K562 (cell line): Measurements from ENCODE around the gene TRAF3.

Source experiments
- EHMT2 ChIP-seq: fragments of 450-650 bp; IDR thresholded peaks from 2 replicates; pipeline ENCODE4 v1.6.1; 2018; ENCODE audit warnings: antibody characterized with exemption
- SREBF1 ChIP-seq: fragments of 150-350 bp; IDR thresholded peaks from 2 replicates; pipeline ENCODE4 v1.6.1; 2014; ENCODE audit warnings: antibody characterized with exemption, low read depth, low read length, borderline replicate concordance
- TF ChIP-seq, protein P1 (sequence below): fragments of 450-650 bp; formaldehyde crosslinking; IDR thresholded peaks from 2 replicates; pipeline ENCODE4 v1.4.0; 2022; ENCODE audit warnings: missing genetic modification characterization
- TF ChIP-seq, protein P2 (sequence below), 2 experiments: fragments of 450-650 bp; IDR thresholded peaks; 2 replicates each; pipeline ENCODE4 v1.6.1; 2016; ENCODE audit warnings: mild to moderate bottlenecking in 2 of 2, borderline replicate concordance in 1 of 2, low read depth in 1 of 2, moderate library complexity in 1 of 2
- TF ChIP-seq, protein P3 (sequence below), 3 experiments: IDR thresholded peaks in 2 of 3; conservative IDR thresholded peaks in 1 of 3; 2 replicates each; pipeline ENCODE4 v1.5.1; 2011 to 2012; ENCODE audit warnings: low read length in 3 of 3, mild to moderate bottlenecking in 3 of 3, control low read depth in 2 of 3, improper control_type of control experiment in 1 of 3, inconsistent platforms in 1 of 3, low read depth in 1 of 3, mixed read lengths in 1 of 3, moderate library complexity in 1 of 3; ENCODE audit not compliant: insufficient read depth in 2 of 3

DNA sequence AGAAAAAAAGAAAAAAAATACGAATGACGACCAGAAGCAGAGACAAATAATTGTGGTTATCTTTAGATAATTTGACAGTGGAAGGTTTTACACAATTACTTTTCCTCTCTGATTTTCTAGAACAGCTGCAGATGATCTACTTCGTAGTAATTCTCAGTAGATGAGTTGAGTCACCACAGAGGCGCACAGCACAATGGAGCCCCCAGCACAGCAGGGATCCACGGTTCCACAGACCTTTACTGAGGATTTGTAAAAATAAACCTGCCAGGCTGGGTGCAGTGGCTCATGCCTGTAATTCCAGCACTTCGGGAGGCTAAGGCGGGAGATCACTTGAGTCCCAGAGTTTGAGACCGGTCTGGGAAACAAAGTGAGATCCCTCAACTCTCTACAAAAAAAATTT is 174.6 kb downstream of the TRAF3 start:
- TF ChIP-seq, protein P1, sequence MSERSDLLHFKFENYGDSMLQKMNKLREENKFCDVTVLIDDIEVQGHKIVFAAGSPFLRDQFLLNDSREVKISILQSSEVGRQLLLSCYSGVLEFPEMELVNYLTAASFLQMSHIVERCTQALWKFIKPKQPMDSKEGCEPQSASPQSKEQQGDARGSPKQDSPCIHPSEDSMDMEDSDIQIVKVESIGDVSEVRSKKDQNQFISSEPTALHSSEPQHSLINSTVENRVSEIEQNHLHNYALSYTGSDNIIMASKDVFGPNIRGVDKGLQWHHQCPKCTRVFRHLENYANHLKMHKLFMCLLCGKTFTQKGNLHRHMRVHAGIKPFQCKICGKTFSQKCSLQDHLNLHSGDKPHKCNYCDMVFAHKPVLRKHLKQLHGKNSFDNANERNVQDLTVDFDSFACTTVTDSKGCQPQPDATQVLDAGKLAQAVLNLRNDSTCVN: no peak
- TF ChIP-seq, protein P2, sequence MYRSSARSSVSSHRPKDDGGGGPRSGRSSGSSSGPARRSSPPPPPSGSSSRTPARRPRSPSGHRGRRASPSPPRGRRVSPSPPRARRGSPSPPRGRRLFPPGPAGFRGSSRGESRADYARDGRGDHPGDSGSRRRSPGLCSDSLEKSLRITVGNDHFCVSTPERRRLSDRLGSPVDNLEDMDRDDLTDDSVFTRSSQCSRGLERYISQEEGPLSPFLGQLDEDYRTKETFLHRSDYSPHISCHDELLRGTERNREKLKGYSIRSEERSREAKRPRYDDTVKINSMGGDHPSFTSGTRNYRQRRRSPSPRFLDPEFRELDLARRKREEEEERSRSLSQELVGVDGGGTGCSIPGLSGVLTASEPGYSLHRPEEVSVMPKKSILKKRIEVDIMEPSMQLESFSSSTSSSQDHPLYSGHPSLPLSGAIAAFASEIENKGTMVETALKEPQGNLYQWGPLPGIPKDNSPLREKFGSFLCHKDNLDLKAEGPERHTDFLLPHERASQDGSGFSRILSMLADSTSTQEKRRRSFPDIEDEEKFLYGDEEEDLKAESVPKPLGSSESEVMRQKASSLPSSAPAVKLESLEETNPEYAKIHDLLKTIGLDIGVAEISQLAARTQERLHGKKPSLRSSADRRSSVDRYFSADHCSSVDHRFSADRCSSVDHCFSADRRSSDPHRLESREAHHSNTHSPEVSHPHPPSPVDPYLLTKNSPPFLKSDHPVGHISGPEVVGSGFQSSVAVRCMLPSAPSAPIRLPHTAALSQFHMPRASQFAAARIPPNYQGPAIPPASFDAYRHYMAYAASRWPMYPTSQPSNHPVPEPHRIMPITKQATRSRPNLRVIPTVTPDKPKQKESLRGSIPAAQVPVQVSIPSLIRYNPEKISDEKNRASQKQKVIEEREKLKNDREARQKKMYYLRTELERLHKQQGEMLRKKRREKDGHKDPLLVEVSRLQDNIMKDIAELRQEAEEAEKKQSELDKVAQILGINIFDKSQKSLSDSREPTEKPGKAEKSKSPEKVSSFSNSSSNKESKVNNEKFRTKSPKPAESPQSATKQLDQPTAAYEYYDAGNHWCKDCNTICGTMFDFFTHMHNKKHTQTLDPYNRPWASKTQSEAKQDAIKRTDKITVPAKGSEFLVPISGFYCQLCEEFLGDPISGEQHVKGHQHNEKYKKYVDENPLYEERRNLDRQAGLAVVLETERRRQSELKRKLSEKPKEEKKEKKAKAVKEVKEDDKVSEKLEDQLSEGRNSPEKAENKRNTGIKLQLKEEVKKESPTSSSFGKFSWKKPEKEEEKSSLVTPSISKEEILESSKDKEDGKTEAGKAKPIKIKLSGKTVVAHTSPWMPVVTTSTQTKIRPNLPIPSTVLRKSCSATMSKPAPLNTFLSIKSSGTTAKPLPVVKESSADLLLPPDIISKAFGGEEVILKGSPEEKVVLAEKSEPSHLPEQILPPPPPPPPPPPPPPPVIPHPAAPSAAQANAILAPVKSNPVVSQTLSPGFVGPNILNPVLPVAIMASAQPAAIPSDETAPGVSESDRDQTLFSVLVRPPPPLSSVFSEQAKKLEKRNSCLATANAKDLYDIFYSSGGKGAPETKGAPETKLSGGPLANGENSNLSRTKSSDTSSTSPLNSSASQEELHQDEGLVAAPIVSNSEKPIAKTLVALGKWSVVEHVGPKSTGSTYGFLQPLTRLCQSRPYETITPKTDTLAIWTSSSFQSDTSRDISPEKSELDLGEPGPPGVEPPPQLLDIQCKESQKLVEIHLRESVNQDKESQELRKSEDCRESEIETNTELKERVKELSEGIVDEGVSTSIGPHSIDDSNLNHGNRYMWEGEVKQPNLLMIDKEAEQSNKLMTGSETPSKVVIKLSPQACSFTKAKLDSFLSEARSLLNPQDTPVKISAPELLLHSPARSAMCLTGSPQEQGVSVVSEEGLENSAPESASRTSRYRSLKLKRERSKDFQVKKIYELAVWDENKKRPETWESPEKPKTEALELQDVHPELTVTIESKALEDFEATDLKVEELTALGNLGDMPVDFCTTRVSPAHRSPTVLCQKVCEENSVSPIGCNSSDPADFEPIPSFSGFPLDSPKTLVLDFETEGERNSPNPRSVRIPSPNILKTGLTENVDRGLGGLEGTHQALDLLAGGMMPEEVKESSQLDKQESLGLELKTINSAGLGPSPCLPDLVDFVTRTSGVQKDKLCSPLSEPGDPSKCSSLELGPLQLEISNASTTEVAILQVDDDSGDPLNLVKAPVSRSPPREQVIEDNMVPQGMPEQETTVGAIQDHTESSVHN (IDR thresholded peaks at IDR 0.05; ENCODE audit: borderline replicate concordance in 1 of 2, low read depth in 1 of 2): no peak
- TF ChIP-seq SREBF1 (no peak), EHMT2 (no peak)
- TF ChIP-seq, protein P3, sequence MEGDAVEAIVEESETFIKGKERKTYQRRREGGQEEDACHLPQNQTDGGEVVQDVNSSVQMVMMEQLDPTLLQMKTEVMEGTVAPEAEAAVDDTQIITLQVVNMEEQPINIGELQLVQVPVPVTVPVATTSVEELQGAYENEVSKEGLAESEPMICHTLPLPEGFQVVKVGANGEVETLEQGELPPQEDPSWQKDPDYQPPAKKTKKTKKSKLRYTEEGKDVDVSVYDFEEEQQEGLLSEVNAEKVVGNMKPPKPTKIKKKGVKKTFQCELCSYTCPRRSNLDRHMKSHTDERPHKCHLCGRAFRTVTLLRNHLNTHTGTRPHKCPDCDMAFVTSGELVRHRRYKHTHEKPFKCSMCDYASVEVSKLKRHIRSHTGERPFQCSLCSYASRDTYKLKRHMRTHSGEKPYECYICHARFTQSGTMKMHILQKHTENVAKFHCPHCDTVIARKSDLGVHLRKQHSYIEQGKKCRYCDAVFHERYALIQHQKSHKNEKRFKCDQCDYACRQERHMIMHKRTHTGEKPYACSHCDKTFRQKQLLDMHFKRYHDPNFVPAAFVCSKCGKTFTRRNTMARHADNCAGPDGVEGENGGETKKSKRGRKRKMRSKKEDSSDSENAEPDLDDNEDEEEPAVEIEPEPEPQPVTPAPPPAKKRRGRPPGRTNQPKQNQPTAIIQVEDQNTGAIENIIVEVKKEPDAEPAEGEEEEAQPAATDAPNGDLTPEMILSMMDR (IDR thresholded peaks at IDR 0.05 in 2 of 3, conservative IDR thresholded peaks at IDR 0.05 in 1 of 3; ENCODE audit: insufficient read depth in 2 of 3, low read depth in 1 of 3, low read length in 3 of 3): no peak
